Measurements from ENCODE around the gene CHADL.

Gene CHADL

DNA sequence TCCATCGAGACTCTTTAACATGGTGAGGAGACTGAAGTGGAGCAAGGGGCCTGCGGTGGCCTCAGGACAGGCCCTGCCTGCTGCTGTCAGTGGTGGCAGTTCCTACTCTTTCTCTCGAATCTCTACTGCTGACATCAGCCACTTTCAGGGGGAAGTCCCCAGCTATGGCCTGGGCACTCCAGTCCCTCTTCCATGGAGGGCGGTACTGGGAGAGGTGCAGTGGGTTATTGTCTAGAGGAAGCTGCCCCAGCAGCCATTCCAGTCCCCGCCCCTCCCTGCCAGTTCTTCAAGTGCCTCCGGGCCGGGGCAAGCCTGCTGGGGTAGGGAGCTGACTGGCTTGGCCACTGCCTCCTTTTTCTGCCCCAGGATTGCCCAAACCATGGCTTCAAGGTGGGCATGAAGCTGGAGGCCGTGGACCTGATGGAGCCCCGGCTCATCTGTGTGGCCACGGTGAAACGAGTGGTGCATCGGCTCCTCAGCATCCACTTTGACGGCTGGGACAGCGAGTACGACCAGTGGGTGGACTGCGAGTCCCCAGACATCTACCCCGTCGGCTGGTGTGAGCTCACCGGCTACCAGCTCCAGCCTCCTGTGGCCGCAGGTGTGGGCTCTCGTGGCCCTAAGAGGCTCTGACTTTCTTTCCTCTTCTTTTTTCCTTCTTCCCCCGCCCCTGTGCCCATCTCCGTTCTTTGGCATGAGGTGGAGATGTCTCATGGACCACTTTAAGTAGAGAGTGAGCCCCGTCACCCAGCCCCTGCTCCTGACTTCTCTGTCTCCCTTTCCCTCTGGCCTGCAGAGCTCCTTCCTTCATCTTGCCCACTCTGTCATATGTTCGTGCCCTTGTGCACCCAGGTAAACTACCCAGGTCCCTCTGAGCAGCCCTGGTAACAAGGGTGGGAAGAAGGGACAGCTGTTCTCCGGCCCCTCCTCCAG lies 13.7 kb downstream of the CHADL start:
- Histone ChIP-seq H3K36me3 (ENCODE audit: insufficient read depth, low read length) (peaks cover 79% of the 10 kb centered on the region), H3K4me3 (ENCODE audit: low read depth in 1 of 2, low read length in 2 of 2) (no peak overlapping the region), H3K9me3 (ENCODE audit: low read length) (no peaks in the 10 kb centered on the region), H3K27me3 (ENCODE audit: control insufficient read depth in 1 of 2, insufficient read depth in 2 of 2, low read length in 2 of 2) (no peaks in the 10 kb centered on the region), H3K4me1 (ENCODE audit: insufficient read depth, low read length) (no peaks in the 10 kb centered on the region), H3K27ac (ENCODE audit: low read depth, low read length) (no peak overlapping the region), H3K9ac (ENCODE audit: low read length) (no peak overlapping the region)

- Histone ChIP-seq H3K4me3 (ENCODE audit: low read depth in 1 of 2, low read length in 2 of 2) (no peak overlapping the region), H3K27me3 (ENCODE audit: control insufficient read depth in 1 of 2, insufficient read depth in 2 of 2, low read length in 2 of 2) (no peaks in the 10 kb centered on the region), H3K9me3 (ENCODE audit: low read length) (no peaks in the 10 kb centered on the region), H3K4me1 (ENCODE audit: insufficient read depth, low read length) (no peaks in the 10 kb centered on the region), H3K9ac (ENCODE audit: low read length) (no peak overlapping the region), H3K27ac (ENCODE audit: low read depth, low read length) (no peak overlapping the region), H3K36me3 (ENCODE audit: insufficient read depth, low read length) (peaks cover 72% of the 10 kb centered on the region)
Observed at GRCh38 chr22:41223535-41223934, 17.2 kb downstream of the CHADL start.

DNA sequence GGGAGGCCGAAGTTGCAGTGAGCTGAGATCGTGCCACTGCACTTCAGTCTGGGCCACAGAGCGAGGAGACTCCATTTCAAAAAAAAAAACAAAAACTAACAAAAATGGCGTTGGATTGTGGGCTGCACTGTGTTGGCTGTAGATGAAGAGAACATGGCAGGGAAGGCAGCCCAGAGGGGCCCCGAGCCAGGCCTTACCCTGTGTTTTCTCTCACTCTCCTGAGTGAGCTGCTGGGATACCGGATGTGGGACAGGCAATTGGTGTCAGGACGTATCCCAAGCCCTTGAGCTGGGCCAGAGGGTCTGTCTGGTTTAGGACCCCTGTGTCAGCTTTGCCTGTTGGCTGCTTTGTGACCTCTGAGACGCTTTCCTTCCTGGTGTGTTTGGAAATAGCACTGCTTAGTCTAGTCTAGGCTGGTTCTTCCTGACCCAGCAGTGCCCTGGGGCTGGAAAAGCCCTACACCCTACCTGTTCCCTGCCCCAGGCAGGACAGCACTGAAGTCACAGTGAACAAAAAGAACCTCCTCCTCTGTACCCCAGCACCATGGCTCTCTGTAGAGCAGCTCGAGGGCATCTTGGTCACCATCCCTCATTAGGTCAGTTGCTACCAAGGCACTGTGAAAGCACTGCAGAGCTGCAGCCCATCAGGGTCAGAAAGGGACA lies 17.8 kb downstream of the CHADL start:
- Histone ChIP-seq H3K36me3 (ENCODE audit: insufficient read depth, low read length) (peaks cover 70% of the 10 kb centered on the region), H3K9ac (ENCODE audit: low read length) (no peak overlapping the region), H3K4me1 (ENCODE audit: insufficient read depth, low read length) (no peaks in the 10 kb centered on the region), H3K27ac (ENCODE audit: low read depth, low read length) (no peak overlapping the region), H3K27me3 (ENCODE audit: control insufficient read depth in 1 of 2, insufficient read depth in 2 of 2, low read length in 2 of 2) (no peaks in the 10 kb centered on the region), H3K9me3 (ENCODE audit: low read length) (no peaks in the 10 kb centered on the region), H3K4me3 (ENCODE audit: low read depth in 1 of 2, low read length in 2 of 2) (no peak overlapping the region)

DNA sequence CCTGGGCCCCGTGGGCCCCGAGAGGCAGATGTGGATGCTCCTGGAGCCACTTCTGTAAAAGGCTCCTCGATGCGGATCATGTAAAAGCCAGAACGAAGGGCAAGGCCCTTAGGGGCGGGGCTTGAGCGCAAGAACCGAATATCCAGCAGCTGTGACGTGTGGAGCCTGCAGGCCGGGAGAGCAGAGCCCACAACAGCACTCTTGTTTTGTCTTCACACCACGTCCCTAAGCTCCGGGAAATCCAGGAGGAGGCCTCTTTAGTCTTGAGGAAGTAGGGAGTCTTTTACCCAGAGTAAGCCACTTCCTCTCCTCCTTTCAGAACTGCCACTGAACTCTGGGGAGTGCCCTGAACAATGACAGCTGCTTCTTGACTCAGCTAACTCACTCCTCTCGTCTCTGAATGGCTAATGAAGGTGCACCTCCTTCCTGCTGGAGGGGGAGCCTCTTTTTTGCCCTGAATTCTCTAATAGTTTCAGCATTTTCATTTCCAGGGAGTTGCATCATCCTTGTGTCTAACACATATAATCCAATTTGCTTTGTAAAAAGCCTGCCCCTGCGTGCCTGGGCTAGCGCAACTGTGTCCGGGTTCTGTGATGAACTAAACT lies 23.1 kb downstream of the CHADL start:
- H3K9ac ChIP-seq (ENCODE audit: low read length): no peak overlapping the region
- H3K4me3 ChIP-seq (ENCODE audit: low read depth in 1 of 2, low read length in 2 of 2): peak overlapping the region in 1 of 2 donors; percentile 3

DNA sequence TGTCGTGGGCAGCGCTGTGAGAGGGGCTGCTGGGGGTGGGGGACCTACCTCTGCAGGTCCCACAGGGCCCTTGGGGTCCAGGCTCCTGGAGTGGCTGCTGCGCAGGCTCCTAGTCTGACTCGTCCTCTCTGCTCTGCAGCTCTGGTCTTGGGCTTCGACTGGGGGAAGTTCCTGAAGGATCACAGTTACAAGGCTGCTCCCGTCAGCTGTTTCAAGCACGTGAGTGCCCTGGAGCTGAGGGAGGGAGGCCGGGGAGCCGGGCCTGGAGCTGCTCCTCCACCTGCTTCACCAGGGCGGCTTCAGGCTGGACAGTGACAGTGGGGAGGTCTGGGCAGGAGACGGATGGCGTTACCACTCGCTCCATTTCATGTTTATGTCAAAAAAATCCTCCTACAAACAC lies 23.7 kb downstream of the CHADL start:
- Histone ChIP-seq H3K9ac (ENCODE audit: low read length) (no peak overlapping the region), H3K36me3 (ENCODE audit: insufficient read depth, low read length) (peaks cover 34% of the 10 kb centered on the region), H3K4me3 (ENCODE audit: low read depth in 1 of 2, low read length in 2 of 2) (peak overlapping the region in 1 of 2 donors; percentile 3), H3K9me3 (ENCODE audit: low read length) (no peaks in the 10 kb centered on the region), H3K27me3 (ENCODE audit: control insufficient read depth in 1 of 2, insufficient read depth in 2 of 2, low read length in 2 of 2) (no peaks in the 10 kb centered on the region), H3K4me1 (ENCODE audit: insufficient read depth, low read length) (peaks cover 14% of the 10 kb centered on the region), H3K27ac (ENCODE audit: low read depth, low read length) (peak overlapping the region; percentile 38)

More for the DNA sequence above, 23.1 kb downstream of the CHADL start:
- Histone ChIP-seq H3K4me1 (ENCODE audit: insufficient read depth, low read length) (peaks cover 14% of the 10 kb centered on the region), H3K27ac (ENCODE audit: low read depth, low read length) (peak overlapping the region; percentile 41), H3K9me3 (ENCODE audit: low read length) (no peaks in the 10 kb centered on the region), H3K27me3 (ENCODE audit: control insufficient read depth in 1 of 2, insufficient read depth in 2 of 2, low read length in 2 of 2) (no peaks in the 10 kb centered on the region), H3K36me3 (ENCODE audit: insufficient read depth, low read length) (peaks cover 41% of the 10 kb centered on the region)

- Histone ChIP-seq H3K9me3 (ENCODE audit: low read length) (no peaks in the 10 kb centered on the region), H3K27ac (ENCODE audit: low read depth, low read length) (no peak overlapping the region), H3K9ac (ENCODE audit: low read length) (no peak overlapping the region), H3K4me1 (ENCODE audit: insufficient read depth, low read length) (peaks cover 14% of the 10 kb centered on the region), H3K4me3 (ENCODE audit: low read depth in 1 of 2, low read length in 2 of 2) (peak overlapping the region in 1 of 2 donors; percentile 39), H3K36me3 (ENCODE audit: insufficient read depth, low read length) (peaks cover 32% of the 10 kb centered on the region), H3K27me3 (ENCODE audit: control insufficient read depth in 1 of 2, insufficient read depth in 2 of 2, low read length in 2 of 2) (no peaks in the 10 kb centered on the region)
Observed at GRCh38 chr22:41215926-41216325, 24.8 kb downstream of the CHADL start.

- no peak overlapping the region for H3K4me3 ChIP-seq (ENCODE audit: low read depth in 1 of 2, low read length in 2 of 2)
- H3K9ac ChIP-seq (ENCODE audit: low read length): no peak overlapping the region
- H3K9me3 ChIP-seq (ENCODE audit: low read length): no peaks in the 10 kb centered on the region
- H3K4me1 ChIP-seq (ENCODE audit: insufficient read depth, low read length): peaks cover 14% of the 10 kb centered on the region
- no peak overlapping the region for H3K27ac ChIP-seq (ENCODE audit: low read depth, low read length)
- no peaks in the 10 kb centered on the region for H3K27me3 ChIP-seq (ENCODE audit: control insufficient read depth in 1 of 2, insufficient read depth in 2 of 2, low read length in 2 of 2)
- peaks cover 32% of the 10 kb centered on the region for H3K36me3 ChIP-seq (ENCODE audit: insufficient read depth, low read length)
Observed at GRCh38 chr22:41215409-41215808, 25.3 kb downstream of the CHADL start.

GRCh38 chr22:41206719-41207118 lies 34.0 kb downstream of the CHADL start:
- H3K36me3 ChIP-seq (ENCODE audit: insufficient read depth, low read length): peaks cover 13% of the 10 kb centered on the region
- no peaks in the 10 kb centered on the region for H3K27me3 ChIP-seq (ENCODE audit: control insufficient read depth in 1 of 2, insufficient read depth in 2 of 2, low read length in 2 of 2)
- no peak overlapping the region for H3K9ac ChIP-seq (ENCODE audit: low read length)
- H3K9me3 ChIP-seq (ENCODE audit: low read length): no peaks in the 10 kb centered on the region
- H3K4me1 ChIP-seq (ENCODE audit: insufficient read depth, low read length): peaks cover 5% of the 10 kb centered on the region
- no peak overlapping the region for H3K4me3 ChIP-seq (ENCODE audit: low read depth in 1 of 2, low read length in 2 of 2)
- H3K27ac ChIP-seq (ENCODE audit: low read depth, low read length): no peak overlapping the region

DNA sequence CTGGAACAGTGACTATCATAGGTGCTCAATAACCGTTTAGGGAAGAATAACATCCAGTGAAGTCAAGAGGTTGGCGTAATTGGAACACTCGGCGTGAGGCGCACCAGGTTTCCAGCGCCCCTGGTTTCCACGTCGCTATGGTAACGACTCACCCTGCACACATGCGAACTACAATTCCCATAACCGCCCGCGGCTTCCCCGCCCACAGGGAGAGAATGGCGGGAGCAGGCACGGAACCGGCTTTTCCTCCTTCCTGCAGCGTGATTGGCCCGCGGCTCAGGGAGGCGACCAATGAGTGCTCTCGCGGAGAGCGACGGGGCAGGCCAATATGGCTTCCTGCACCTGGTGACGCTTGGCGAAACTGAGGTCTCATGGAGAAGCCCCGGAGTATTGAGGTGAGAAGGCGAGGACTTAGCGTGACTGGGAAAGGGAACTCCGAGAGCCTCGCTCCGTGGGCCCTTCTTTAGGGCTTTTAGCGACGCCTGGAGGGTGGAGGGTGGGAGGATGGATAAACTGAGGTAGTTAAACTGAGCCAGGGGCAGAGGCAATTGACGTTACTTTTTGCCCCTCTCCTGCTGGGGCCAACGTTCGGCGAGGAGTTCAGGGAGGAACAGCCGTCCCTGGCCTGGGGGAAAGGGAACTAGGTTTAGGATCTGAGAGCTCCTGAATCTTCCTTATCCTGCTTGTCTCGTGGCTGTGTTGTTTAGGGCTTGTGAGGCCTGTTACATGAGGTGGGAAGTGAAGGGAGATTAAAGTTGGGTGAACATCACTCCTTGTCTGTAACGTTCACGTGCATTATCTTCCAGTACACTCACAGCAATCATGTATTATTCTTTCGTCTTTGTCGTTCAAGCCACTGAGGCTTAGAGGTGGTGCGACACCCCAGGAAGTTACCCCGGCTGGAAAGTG lies 35.5 kb downstream of the CHADL start, which contains the start of gene L3MBTL2:
Gene L3MBTL2 (plus strand): TSS at position 321 of the 909 bp plus-strand sequence. CDS start 51 bp downstream, at position 372.
- H3K9ac ChIP-seq (ENCODE audit: low read length): peak within 1 kb of the TSS; percentile 77

DNA sequence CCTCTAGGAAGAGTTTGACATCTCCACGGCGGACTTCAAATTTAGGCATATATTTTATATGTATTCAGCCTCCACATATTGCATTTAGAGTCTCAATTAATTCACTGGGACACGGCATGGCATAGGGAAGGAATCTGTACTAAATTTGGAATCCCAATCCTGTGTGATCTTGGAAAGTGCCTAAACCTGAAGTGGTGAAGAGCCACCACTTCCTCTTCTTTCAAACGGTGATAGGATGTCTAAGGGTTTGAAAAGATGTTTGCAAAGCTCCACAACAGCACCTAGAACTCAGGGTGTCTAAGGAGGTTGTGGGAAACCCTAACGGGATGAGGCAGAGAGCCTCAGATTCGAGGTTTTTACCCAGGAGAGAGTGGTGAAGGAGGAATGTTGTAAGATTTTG lies 36.7 kb downstream of the CHADL start:
- H3K9me3 ChIP-seq (ENCODE audit: low read length): no peaks in the 10 kb centered on the region

More for the DNA sequence above, 35.5 kb downstream of the CHADL start, which contains the start of gene L3MBTL2:
- no peaks in the 10 kb centered on the region for H3K9me3 ChIP-seq (ENCODE audit: low read length)
- peak within 1 kb of the TSS; percentile 77 for H3K27ac ChIP-seq (ENCODE audit: low read depth, low read length)
- peak within 1 kb of the TSS; percentile 58 to 91 for H3K4me3 ChIP-seq (ENCODE audit: low read depth in 1 of 2, low read length in 2 of 2)
- H3K4me1 ChIP-seq (ENCODE audit: insufficient read depth, low read length): peaks cover 5% of the 10 kb centered on the region
- no peaks in the 10 kb centered on the region for H3K27me3 ChIP-seq (ENCODE audit: control insufficient read depth in 1 of 2, insufficient read depth in 2 of 2, low read length in 2 of 2)
- H3K36me3 ChIP-seq (ENCODE audit: insufficient read depth, low read length): peaks cover 5% of the 10 kb centered on the region

More for the DNA sequence above, 36.7 kb downstream of the CHADL start:
- H3K9ac ChIP-seq (ENCODE audit: low read length): no peak overlapping the region
- H3K36me3 ChIP-seq (ENCODE audit: insufficient read depth, low read length): no peaks in the 10 kb centered on the region
- H3K4me1 ChIP-seq (ENCODE audit: insufficient read depth, low read length): peaks cover 5% of the 10 kb centered on the region
- no peak overlapping the region for H3K4me3 ChIP-seq (ENCODE audit: low read depth in 1 of 2, low read length in 2 of 2)
- H3K27ac ChIP-seq (ENCODE audit: low read depth, low read length): no peak overlapping the region
- no peaks in the 10 kb centered on the region for H3K27me3 ChIP-seq (ENCODE audit: control insufficient read depth in 1 of 2, insufficient read depth in 2 of 2, low read length in 2 of 2)

Measured in muscle layer of colon (tissue), 2 donors.